Peyer's patch (tissue), 4 donors: ENCODE data around the gene EFCAB14. TPM values are rescaled to one million over a fixed set of nuclear protein-coding genes. Genes with fewer than 3 reads are reported as not detected.

Experiments
- DNase-seq, 3 donors: peaks; one replicate each; pipeline ENCODE4 v3.0.0-alpha.2; 2017 to 2019
- H3K27ac ChIP-seq, 4 donors: fragments of 200-600 bp; sonication (generic); one replicate each; pipeline ENCODE4 v1.5.1; 2016 to 2019
- H3K27me3 ChIP-seq, 2 donors: fragments of 200-600 bp; sonication (generic); one replicate each; pipeline ENCODE4 v1.5.1; 2019
- H3K36me3 ChIP-seq, 3 donors: fragments of 200-600 bp; sonication (generic); one replicate each; pipeline ENCODE4 v1.5.1; 2016 to 2019
- H3K4me1 ChIP-seq, 4 donors: fragments of 200-600 bp; sonication (generic); one replicate each; pipeline ENCODE4 v1.5.1; 2016 to 2019
- H3K4me3 ChIP-seq, 4 donors: fragments of 200-600 bp; sonication (generic); 1 replicate in 3 of 4; 2 replicates in 1 of 4; pipeline ENCODE4 v1.5.1; 2016 to 2019; ENCODE audit warnings: mild to moderate bottlenecking in 1 of 4
- H3K9me3 ChIP-seq, 4 donors: fragments of 200-600 bp; sonication (generic); one replicate each; pipeline ENCODE4 v1.5.1; 2016 to 2019; ENCODE audit warnings: mild to moderate bottlenecking in 1 of 4
- POLR2A ChIP-seq, 2 donors: fragments of 450-650 bp; IDR thresholded peaks; one replicate each; pipeline ENCODE4 v1.5.1; 2017; ENCODE audit warnings: antibody characterized with exemption in 2 of 2, mild to moderate bottlenecking in 2 of 2, moderate library complexity in 2 of 2
- total RNA-seq, 4 donors: library from RNA; depleted of rRNA; stranded (reverse); fragments of >200 nt; gene quantifications; one replicate each; pipeline ENCODE4 v1.1.0, GENCODE V29; 2016
- TF ChIP-seq, protein P1 (sequence below), 6 experiments: fragments of 450-650 bp in 4 of 6; fragments of 200-600 bp in 2 of 6; sonication (generic) in 1 of 6; IDR thresholded peaks; one replicate each; pipeline ENCODE4 v1.5.1; 2017 to 2019; ENCODE audit warnings: antibody characterized with exemption in 6 of 6, mild to moderate bottlenecking in 3 of 6, moderate library complexity in 1 of 6

EFCAB14 gene
- total RNA-seq, 4 donors from 2014 or later, result 86.6 to 153 (median 96.9) TPM

DNA sequence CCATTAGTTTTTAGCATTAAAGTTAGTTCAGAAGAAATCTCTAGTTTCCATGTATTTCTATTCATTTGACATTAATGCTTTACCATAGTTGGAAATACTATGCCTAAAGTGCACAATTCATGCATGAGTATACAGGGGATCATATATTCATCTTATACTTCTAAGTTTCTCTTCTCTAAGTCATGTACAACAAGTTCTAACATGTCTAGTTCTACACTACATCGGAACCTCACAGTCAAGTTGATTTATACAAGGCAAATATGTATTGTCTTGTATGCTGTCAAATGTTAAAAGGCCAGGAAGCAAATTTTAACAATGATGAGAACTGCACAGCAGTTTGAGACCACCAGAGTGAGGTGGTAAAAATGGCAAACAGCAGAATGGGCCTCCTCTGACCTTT lies 79.4 kb downstream of the EFCAB14 start:
- Histone ChIP-seq H3K4me1 (peaks cover 0 to 9% (median 0%) of the 10 kb centered on the region in 4 donors), H3K36me3 (peaks cover 0 to 26% (median 0%) of the 10 kb centered on the region in 3 donors), H3K27me3 (no peaks in the 10 kb centered on the region), H3K27ac (no peak overlapping the region), H3K9me3 (no peaks in the 10 kb centered on the region), H3K4me3 (no peak overlapping the region)
- TF ChIP-seq, protein P1, sequence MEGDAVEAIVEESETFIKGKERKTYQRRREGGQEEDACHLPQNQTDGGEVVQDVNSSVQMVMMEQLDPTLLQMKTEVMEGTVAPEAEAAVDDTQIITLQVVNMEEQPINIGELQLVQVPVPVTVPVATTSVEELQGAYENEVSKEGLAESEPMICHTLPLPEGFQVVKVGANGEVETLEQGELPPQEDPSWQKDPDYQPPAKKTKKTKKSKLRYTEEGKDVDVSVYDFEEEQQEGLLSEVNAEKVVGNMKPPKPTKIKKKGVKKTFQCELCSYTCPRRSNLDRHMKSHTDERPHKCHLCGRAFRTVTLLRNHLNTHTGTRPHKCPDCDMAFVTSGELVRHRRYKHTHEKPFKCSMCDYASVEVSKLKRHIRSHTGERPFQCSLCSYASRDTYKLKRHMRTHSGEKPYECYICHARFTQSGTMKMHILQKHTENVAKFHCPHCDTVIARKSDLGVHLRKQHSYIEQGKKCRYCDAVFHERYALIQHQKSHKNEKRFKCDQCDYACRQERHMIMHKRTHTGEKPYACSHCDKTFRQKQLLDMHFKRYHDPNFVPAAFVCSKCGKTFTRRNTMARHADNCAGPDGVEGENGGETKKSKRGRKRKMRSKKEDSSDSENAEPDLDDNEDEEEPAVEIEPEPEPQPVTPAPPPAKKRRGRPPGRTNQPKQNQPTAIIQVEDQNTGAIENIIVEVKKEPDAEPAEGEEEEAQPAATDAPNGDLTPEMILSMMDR (IDR thresholded peaks at IDR 0.05), result no peak
- TF ChIP-seq POLR2A (IDR thresholded peaks at IDR 0.05), result no peak
- DNase-seq, result no peak

DNA sequence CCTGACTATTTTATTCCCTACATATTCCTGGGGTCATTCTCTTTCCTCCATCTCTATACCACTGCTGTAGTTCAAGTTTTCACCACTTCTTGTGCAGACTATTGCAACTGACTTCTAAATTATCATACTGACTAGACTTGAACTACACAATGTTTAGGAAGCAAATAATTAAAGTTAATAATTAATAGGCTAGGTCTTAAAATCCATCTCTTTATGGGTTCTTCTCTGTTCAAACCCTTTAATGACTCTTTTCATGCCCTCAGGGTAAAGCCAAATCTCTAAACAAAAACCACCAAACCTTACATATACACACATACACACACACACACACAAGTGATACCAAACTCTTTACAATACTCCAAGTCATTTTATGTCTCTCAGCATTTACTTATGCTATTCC lies 80.0 kb downstream of the EFCAB14 start:
- peaks cover 0 to 9% (median 0%) of the 10 kb centered on the region in 4 donors for H3K4me1 ChIP-seq
- no peaks in the 10 kb centered on the region for H3K9me3 ChIP-seq
- DNase-seq, result no peak
- TF ChIP-seq, protein P1 (IDR thresholded peaks at IDR 0.05), result peak in 1 of 6 experiments; percentile 24
- TF ChIP-seq POLR2A (IDR thresholded peaks at IDR 0.05), result no peak
- peaks cover 0 to 32% (median 0%) of the 10 kb centered on the region in 3 donors for H3K36me3 ChIP-seq
- no peak overlapping the region for H3K4me3 ChIP-seq
- no peak overlapping the region for H3K27ac ChIP-seq
- H3K27me3 ChIP-seq, result no peaks in the 10 kb centered on the region

GRCh38 chr1:46637444-46638083 lies 81.3 kb downstream of the EFCAB14 start:
- H3K9me3 ChIP-seq, result no peaks in the 10 kb centered on the region
- peaks cover 0 to 44% (median 0%) of the 10 kb centered on the region in 3 donors for H3K36me3 ChIP-seq
- DNase-seq, result no peak
- no peak overlapping the region for H3K4me3 ChIP-seq
- TF ChIP-seq, protein P1 (IDR thresholded peaks at IDR 0.05), result no peak
- TF ChIP-seq POLR2A (IDR thresholded peaks at IDR 0.05), result no peak
- no peaks in the 10 kb centered on the region for H3K4me1 ChIP-seq
- H3K27me3 ChIP-seq, result no peaks in the 10 kb centered on the region
- H3K27ac ChIP-seq, result peak overlapping the region in 1 of 4 donors; percentile 22

GRCh38 chr1:46635205-46635604 lies 83.7 kb downstream of the EFCAB14 start:
- no peaks in the 10 kb centered on the region for H3K27me3 ChIP-seq
- H3K27ac ChIP-seq, result no peak overlapping the region
- DNase-seq, result no peak
- no peaks in the 10 kb centered on the region for H3K4me1 ChIP-seq
- no peak for TF ChIP-seq POLR2A (IDR thresholded peaks at IDR 0.05)
- TF ChIP-seq, protein P1 (IDR thresholded peaks at IDR 0.05), result no peak
- H3K36me3 ChIP-seq, result peaks cover 0 to 55% (median 0%) of the 10 kb centered on the region in 3 donors
- no peak overlapping the region for H3K4me3 ChIP-seq
- no peaks in the 10 kb centered on the region for H3K9me3 ChIP-seq

GRCh38 chr1:46630719-46631118 lies 88.2 kb downstream of the EFCAB14 start:
- Histone ChIP-seq H3K27me3 (no peaks in the 10 kb centered on the region), H3K4me1 (no peaks in the 10 kb centered on the region), H3K27ac (no peak overlapping the region), H3K36me3 (peaks cover 0 to 47% (median 0%) of the 10 kb centered on the region in 3 donors), H3K9me3 (no peaks in the 10 kb centered on the region), H3K4me3 (no peak overlapping the region)
- TF ChIP-seq, protein P1 (IDR thresholded peaks at IDR 0.05), result no peak
- TF ChIP-seq POLR2A (IDR thresholded peaks at IDR 0.05), result no peak
- no peak for DNase-seq

Other genes starting within 250 kb of the EFCAB14 start
- gene DMBX1, start 229.3 kb downstream of the EFCAB14 start, total RNA-seq, result not detected
- gene KNCN, start 167.5 kb downstream of the EFCAB14 start, total RNA-seq, result not detected
- 100 to 1,000 TPM in 1 of 4 donors, 10 to 100 TPM in 3; 51.3 to 134 (median 94.2) TPM for gene MKNK1, start 114.8 kb downstream of the EFCAB14 start, total RNA-seq
- 10 to 100 TPM in 3 of 4 donors, 1 to 10 TPM in 1; 7.7 to 22.3 (median 14.5) TPM for gene MOB3C, start 102.3 kb downstream of the EFCAB14 start, total RNA-seq
- 10 to 100 TPM; 14.0 to 46.8 (median 34.8) TPM for gene ATPAF1, start 50.8 kb downstream of the EFCAB14 start, total RNA-seq
- not detected for gene TEX38, start 47.3 kb downstream of the EFCAB14 start, total RNA-seq
- 10 to 100 TPM in 3 of 4 donors, 1 to 10 TPM in 1; 7.4 to 48.0 (median 42.4) TPM for gene CYP4B1, start 79.9 kb upstream of the EFCAB14 start, total RNA-seq
- gene CYP4A11, start 222.4 kb upstream of the EFCAB14 start, total RNA-seq, result 1 to 10 TPM in 3 of 4 donors, not detected in 1; 1.1 to 9.1 (median 4.7) TPM